Activated T-cell treated with anti-CD3 and anti-CD28 coated beads for 1 hour (primary cell): Measurements from ENCODE around the gene KRTAP3-2.

Source experiments
- DNase-seq: peaks from one replicate; pipeline ENCODE4 v3.0.0-alpha.2; 2020; ENCODE audit warnings: low read depth

KRTAP3-2 gene

GRCh38 chr17:41010441-41010840 lies 10.7 kb upstream of the KRTAP3-2 start:
- no peak for DNase-seq

GRCh38 chr17:41009936-41010335 lies 10.2 kb upstream of the KRTAP3-2 start:
- no peak for DNase-seq

GRCh38 chr17:41009301-41009760 lies 9.6 kb upstream of the KRTAP3-2 start:
- DNase-seq, result no peak

DNA sequence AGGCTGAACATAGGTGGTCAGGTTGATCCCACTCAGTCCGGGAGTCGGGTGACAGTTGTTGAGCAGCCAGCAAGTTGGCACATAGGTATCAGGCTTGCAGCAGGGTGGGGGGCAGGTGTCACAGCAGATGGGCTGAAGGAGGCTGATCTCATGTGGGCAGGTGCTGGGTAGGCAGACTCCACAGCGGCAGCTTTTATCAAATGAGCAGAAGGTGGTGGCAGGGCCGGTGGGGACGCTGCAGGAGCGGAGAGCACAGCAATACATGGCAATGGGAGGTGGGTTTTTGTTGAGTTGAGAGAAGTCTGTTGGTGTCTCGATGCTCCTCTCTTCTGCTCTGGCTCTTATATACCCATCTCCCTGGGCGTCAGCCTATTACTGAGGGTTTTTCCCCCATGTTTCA lies 9.1 kb upstream of the KRTAP3-2 start, which contains the start of gene KRTAP3-1:
Gene KRTAP3-1, minus strand, starts transcription at position 318 of the 400 bp plus-strand sequence. Its CDS starts 54 bp downstream, at position 264.
- no peak for DNase-seq

GRCh38 chr17:41004397-41004796 lies 4.7 kb upstream of the KRTAP3-2 start:
- DNase-seq, result no peak

- no peak for DNase-seq
These were observed 4.2 kb upstream of the KRTAP3-2 start for GRCh38 chr17:41003926-41004325.

DNA sequence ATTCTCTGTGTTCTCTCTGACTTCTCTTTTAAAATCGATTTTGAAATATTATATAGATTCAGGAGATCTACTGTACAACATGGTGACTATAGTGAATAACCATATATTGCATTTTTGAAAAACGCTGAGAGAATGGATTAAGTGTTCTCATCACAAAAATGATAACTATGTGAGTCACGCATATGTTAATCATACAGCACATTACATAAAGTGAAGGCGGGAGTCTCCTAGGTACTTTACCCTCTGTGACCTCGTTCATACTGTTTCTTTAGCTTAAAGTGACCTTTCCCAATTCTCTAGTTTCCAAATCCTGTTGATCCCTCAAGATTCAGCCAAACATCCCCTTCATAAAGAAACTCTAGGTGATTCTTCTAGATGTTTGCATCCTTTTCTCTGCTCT lies 3.1 kb upstream of the KRTAP3-2 start:
- DNase-seq, result no peak

DNA sequence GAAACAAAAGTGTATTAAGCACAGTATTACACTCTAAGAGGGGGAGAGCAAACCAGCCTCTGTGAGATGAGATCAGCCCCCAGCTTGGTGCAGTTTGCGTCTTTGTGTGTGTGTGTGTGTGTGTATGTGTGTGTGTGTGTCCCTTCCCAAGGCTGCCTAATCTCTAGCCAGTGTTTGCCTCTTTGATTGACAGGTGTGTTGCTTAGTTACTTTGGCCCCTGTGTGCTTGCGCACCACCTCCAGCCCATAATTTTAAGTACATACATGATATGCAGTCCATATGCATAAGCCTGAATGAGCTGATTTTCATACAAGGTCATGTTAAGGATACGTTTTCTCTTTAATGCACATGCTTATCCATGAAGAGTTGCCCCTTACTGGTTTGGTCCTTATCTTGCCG lies 2.1 kb upstream of the KRTAP3-2 start:
- DNase-seq, result no peak

DNA sequence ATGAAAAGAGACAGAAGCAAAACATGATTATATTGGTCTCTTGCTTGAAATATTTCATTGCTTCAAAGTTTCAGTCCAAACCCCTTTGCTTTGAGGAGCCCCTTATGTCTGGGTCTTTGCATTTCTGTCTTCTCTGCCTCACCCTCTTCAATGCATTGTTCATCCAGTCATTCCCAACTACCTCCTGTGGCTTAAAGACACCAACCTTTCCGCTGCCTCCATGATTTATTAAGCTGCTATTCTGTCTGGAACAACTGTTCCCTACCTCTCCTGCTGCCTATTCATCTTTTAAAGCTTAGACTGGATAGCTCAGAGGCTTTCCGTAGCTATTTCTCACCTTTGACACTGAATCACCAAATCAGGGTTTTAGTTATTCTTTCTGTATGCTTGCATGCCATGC lies 2.3 kb downstream of the KRTAP3-2 start:
- no peak for DNase-seq

DNA sequence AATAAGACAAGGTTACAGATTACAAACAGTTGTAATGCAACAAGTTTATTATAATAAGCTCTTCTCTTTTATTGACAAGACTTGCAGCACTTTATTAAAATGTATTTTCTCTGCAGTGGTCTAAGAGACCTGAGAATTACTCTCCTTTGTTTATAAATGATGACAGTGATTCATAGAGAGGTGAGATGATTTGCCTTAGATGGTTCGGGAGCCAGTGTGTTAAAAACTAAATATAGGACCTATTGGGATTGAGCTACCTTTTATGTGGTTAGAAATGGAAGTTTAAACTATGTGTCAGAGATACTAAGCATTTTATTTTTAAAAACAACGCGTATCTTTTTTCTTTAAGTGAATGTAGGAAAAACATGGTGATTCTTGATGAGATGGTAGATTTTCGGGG lies 2.9 kb downstream of the KRTAP3-2 start:
- no peak for DNase-seq

GRCh38 chr17:40995116-40995515 lies 4.6 kb downstream of the KRTAP3-2 start:
- no peak for DNase-seq

DNA sequence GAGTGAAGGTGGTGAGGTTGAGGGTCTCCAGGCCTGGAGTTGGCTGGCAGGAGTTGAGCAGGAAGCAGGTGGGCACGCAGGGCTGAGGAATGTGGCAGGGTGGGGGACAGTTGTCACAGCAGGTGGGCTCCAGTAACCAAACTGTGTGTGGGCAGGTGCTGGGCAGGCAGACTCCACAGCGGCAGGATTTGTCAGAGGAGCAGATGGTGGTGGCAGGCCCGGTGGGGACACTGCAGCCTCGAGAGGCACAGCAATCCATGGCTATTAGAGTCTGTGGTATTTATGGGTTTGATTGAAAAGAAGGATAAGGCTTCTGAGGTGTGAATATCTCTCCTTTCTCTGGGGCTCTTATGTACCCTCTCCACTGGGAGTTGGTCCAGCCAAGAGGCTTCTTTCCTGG lies 5.9 kb downstream of the KRTAP3-2 start, which contains the start of gene KRTAP3-3:
Gene KRTAP3-3, minus strand, starts transcription at position 326 of the 400 bp plus-strand sequence. Its CDS starts 67 bp downstream, at position 259.
- DNase-seq, result no peak

- DNase-seq, result no peak
These were observed 6.6 kb downstream of the KRTAP3-2 start for GRCh38 chr17:40993084-40993483.

- no peak for DNase-seq
These were observed 7.0 kb downstream of the KRTAP3-2 start for GRCh38 chr17:40992666-40993065.

- no peak for DNase-seq
These were observed 12.8 kb downstream of the KRTAP3-2 start for GRCh38 chr17:40986920-40987319.

- DNase-seq, result no peak
These were observed 15.5 kb downstream of the KRTAP3-2 start, which contains the start of gene KRT40 for GRCh38 chr17:40984226-40984625. Gene KRT40 (minus strand): TSS chr17:40984326. CDS start chr17:40984273, 53 bp downstream.

DNA sequence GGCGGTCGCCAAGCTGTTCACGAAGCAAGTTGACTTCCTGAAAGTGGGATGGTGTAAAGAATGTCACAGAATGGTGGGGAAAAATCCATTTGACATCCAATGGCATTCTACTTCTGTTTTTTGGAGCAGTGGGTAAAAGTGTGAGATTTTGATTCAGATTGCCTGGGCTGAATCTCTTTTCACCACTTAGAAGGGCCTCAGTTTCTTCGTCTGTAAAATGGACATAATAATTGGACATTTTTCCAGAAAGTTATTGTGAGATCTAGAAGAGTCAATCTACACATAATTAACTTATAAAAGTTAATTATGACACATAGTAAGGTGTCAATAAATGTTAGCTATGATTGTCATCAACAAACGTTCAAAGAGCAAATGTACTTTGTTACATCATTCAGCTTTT lies 18.6 kb downstream of the KRTAP3-2 start:
- DNase-seq, result no peak

DNA sequence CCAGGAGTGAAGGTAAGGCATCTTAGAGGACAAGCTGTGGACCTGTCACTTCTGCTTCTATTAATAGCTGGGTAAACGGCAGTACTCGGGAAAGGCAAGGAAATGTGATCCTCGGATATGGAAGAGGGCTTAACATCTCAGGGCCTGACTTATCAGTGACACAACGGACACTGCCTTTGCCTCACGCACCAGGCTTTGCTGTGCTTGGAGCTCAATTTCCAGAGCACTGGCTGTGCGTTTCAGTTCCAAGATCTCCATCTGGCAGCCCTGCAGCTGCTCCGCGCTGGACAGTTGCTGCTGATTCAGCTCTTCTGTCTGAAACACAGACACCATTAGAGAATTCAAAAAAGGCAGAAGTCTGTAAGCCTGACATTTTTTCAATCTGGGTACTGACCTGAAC lies 19.1 kb downstream of the KRTAP3-2 start:
- no peak for DNase-seq

DNA sequence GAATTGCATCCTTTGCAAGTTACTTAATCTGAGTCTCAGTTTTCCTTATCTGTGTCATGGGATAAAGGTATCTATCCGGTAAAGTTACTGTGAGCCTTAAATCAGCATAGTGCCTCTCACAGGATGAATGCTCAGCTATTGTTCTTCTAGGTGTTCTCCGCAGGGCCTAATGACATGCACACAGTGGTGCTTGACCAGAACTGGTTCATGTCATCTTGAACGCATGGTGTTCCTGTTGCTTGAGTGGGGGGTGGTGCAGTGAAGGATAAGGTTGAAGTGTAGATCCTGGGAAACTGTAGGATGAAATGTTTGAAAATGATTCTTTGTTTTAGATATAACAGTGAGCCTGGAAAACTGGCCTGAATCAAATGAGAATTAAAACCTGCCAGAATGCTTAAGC lies 19.6 kb downstream of the KRTAP3-2 start:
- DNase-seq, result no peak

DNA sequence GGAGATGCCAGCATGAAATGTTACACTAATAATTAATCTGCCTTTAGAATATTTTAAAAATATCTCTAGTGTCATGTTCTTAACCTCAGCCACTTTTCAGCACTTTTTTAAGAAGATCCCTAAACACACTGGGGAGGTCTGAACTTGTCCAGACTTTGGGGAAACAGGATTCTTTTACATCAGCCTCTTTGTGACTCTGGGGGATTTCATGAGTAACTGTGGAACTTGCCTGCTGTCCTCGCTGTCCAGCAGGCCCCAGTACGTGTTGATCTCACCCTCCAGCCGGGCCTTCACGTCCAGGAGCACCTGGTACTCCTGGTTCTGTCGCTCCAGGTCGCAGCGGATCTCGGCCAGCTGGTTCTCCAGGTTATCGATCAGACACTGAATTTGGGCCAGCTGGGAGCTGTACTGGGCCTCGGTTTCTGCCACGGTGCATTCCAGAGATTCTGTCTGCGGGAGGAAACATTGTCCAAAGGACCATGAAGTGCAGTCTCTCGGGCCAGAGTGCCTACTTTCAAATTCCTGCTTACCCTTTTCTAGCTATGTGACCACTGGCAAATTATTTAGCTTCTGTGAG lies 21.0 kb downstream of the KRTAP3-2 start:
- DNase-seq, result no peak

GRCh38 chr17:40975516-40975915 lies 24.2 kb downstream of the KRTAP3-2 start:
- DNase-seq, result no peak

DNA sequence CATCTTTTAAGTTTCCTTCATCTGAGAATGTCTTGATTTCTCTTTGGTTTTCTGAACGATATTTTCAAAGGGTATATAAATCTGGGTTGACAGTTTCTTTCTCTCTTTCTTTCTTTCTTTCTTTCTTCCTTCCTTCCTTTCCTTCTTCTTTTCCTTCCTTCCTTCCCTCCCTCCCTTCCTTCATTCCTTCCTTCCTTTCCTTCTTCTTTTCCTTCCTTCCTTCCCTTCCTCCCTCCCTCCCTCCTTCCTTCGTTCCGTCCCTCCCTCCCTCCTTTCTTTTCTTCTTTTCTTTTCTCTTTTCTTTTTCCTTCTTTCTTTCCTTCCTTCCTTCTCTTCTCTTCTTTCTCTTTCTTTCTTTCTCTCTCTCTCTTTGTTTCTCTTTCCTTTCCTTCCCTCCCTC lies 25.3 kb downstream of the KRTAP3-2 start:
- DNase-seq, result no peak

DNA sequence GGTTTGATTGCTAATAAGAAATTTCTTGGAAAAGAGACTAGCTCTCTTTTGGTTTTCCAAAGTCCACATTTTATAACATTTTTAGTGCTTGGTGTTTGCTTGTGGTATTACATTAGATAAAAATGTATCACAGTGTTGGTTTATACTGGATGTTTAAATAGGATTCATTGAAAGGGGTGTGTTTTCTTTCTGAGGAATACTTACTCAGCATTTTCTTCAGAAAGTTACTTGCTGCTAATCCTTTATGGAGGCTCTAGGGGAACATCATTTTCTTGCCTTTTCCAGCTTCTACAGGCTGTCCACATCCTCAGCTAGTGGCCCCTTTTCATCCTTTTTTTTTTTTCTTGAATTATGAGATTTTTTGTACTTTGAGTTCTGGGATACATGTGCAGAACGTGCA lies 32.1 kb downstream of the KRTAP3-2 start:
- DNase-seq, result no peak

GRCh38 chr17:40966848-40967247 lies 32.9 kb downstream of the KRTAP3-2 start, which contains the start of gene KRT39:
Gene KRT39 (minus strand): TSS chr17:40966948. CDS start chr17:40966856, 92 bp downstream.
- no peak for DNase-seq
